Liver (tissue), 9 donors: Measurements from ENCODE around the gene UBAP1L. TPM values are rescaled to one million over a fixed set of nuclear protein-coding genes. Genes with fewer than 3 reads are reported as not detected.

Experiments
- DNase-seq: peaks from one replicate; pipeline ENCODE4 v3.0.0-alpha.2; 2017; ENCODE audit warnings: low spot score
- H3K27ac ChIP-seq, 2 donors: one replicate each; pipeline ENCODE4 v1.7.0; 2013; ENCODE audit warnings: inconsistent platforms in 2 of 2, low read length in 2 of 2, control low read depth in 1 of 2, low read depth in 1 of 2, mild to moderate bottlenecking in 1 of 2
- H3K27me3 ChIP-seq, 4 donors: one replicate each; pipeline versions ENCODE4 v1.6.1 to v1.7.0; 2013; ENCODE audit warnings: low read length in 3 of 4, inconsistent platforms in 1 of 4, mild to moderate bottlenecking in 1 of 4, moderate library complexity in 1 of 4; ENCODE audit not compliant: control insufficient read depth in 4 of 4, insufficient read depth in 4 of 4
- H3K36me3 ChIP-seq, 4 donors: one replicate each; pipeline versions ENCODE4 v1.6.1 to v1.7.0; 2013; ENCODE audit warnings: low read length in 3 of 4, mild to moderate bottlenecking in 3 of 4, low read depth in 1 of 4, moderate library complexity in 1 of 4; ENCODE audit not compliant: control insufficient read depth in 4 of 4, insufficient read depth in 3 of 4
- H3K4me1 ChIP-seq, 4 donors: one replicate each; pipeline versions ENCODE4 v1.6.1 to v1.7.0; 2013; ENCODE audit warnings: low read length in 3 of 4, mild to moderate bottlenecking in 3 of 4, moderate library complexity in 1 of 4; ENCODE audit not compliant: control insufficient read depth in 4 of 4, insufficient read depth in 4 of 4
- H3K4me3 ChIP-seq, 3 donors: one replicate each; pipeline versions ENCODE4 v1.6.1 to v1.7.0; 2013; ENCODE audit warnings: low read length in 3 of 3, control low read depth in 1 of 3, low read depth in 1 of 3, mild to moderate bottlenecking in 1 of 3
- H3K9ac ChIP-seq, 2 donors: one replicate each; pipeline ENCODE4 v1.7.0; 2013; ENCODE audit warnings: low read length in 2 of 2, mild to moderate bottlenecking in 2 of 2, moderate library complexity in 2 of 2, control low read depth in 1 of 2, low read depth in 1 of 2
- H3K9me3 ChIP-seq, 4 donors: one replicate each; pipeline versions ENCODE4 v1.6.1 to v1.7.0; 2013; ENCODE audit warnings: low read length in 3 of 4; ENCODE audit not compliant: control insufficient read depth in 4 of 4
- ATF3 ChIP-seq: IDR thresholded peaks from 2 replicates; pipeline ENCODE4 v1.6.1; 2016; ENCODE audit warnings: antibody characterized with exemption
- EGR1 ChIP-seq, 2 donors: IDR thresholded peaks; 2 replicates each; pipeline ENCODE4 v1.6.1; 2016 to 2018; ENCODE audit warnings: antibody characterized with exemption in 2 of 2, low read depth in 2 of 2
- FOXA1 ChIP-seq: IDR thresholded peaks from 2 replicates; pipeline ENCODE4 v1.6.1; 2016; ENCODE audit warnings: antibody characterized with exemption
- FOXA2 ChIP-seq: IDR thresholded peaks from 2 replicates; pipeline ENCODE4 v1.6.1; 2016; ENCODE audit warnings: antibody characterized with exemption
- GABPA ChIP-seq, 2 donors: IDR thresholded peaks in 1 of 2; conservative IDR thresholded peaks in 1 of 2; 2 replicates each; pipeline ENCODE4 v1.6.1; 2016; ENCODE audit warnings: antibody characterized with exemption in 2 of 2, mild to moderate bottlenecking in 1 of 2, moderate library complexity in 1 of 2
- HNF4A ChIP-seq, 2 donors: conservative IDR thresholded peaks; 2 replicates each; pipeline ENCODE4 v1.6.1; 2016; ENCODE audit warnings: antibody characterized with exemption in 2 of 2, mild to moderate bottlenecking in 2 of 2
- HNF4G ChIP-seq: IDR thresholded peaks from 2 replicates; pipeline ENCODE4 v1.6.1; 2016; ENCODE audit warnings: antibody characterized with exemption
- JUND ChIP-seq, 2 donors: IDR thresholded peaks; 2 replicates each; pipeline ENCODE4 v1.6.1; 2016; ENCODE audit warnings: antibody characterized with exemption in 2 of 2
- NR2F2 ChIP-seq: IDR thresholded peaks from 2 replicates; pipeline ENCODE4 v1.6.1; 2016; ENCODE audit warnings: antibody characterized with exemption
- RAD21 ChIP-seq, 2 donors: IDR thresholded peaks; 2 replicates each; pipeline ENCODE4 v1.6.1; 2016; ENCODE audit warnings: antibody characterized with exemption in 2 of 2, mild to moderate bottlenecking in 2 of 2
- REST ChIP-seq: IDR thresholded peaks from 2 replicates; pipeline ENCODE4 v1.6.1; 2016; ENCODE audit warnings: antibody characterized with exemption, mild to moderate bottlenecking
- RXRA ChIP-seq, 2 donors: IDR thresholded peaks; 2 replicates each; pipeline ENCODE4 v1.6.1; 2017 to 2018; ENCODE audit warnings: antibody characterized with exemption in 2 of 2, mild to moderate bottlenecking in 1 of 2
- SP1 ChIP-seq: IDR thresholded peaks from 2 replicates; pipeline ENCODE4 v1.6.1; 2018; ENCODE audit warnings: antibody characterized with exemption, mild to moderate bottlenecking
- TAF1 ChIP-seq: conservative IDR thresholded peaks from 2 replicates; pipeline ENCODE4 v1.6.1; 2016; ENCODE audit warnings: antibody characterized with exemption, mild to moderate bottlenecking
- YY1 ChIP-seq: IDR thresholded peaks from 2 replicates; pipeline ENCODE4 v1.6.1; 2016; ENCODE audit warnings: antibody characterized with exemption, mild to moderate bottlenecking
- WGBS: extraction: QIAGEN DNeasy Blood & Tissue Kit; methylation state at CpG from one replicate; pipeline ENCODE4 v1.1.7; 2013; 5-methylcytosine and 5-hydroxymethylcytosine counted together
- polyA plus RNA-seq, 2 donors: library from polyadenylated mRNA; stranded (reverse) in 1 of 2; unstranded in 1 of 2; fragments of 200-250 nt in 1 of 2; fragments of >200 nt in 1 of 2; fragmentation: Nextera tagmentation in 1 of 2; extraction: Ambion mirVana in 1 of 2; gene quantifications; one replicate each; pipeline versions ENCODE4 v1.2.1 to v1.2.3, GENCODE V29; 2013 to 2015
- total RNA-seq, 2 donors: library from RNA; depleted of rRNA; stranded (reverse); fragments of >200 nt; gene quantifications; one replicate each; pipeline ENCODE4 v1.2.3, GENCODE V29; 2014
- TF ChIP-seq, protein P1 (sequence below): IDR thresholded peaks from 2 replicates; pipeline ENCODE4 v1.6.1; 2016; ENCODE audit warnings: antibody characterized with exemption
- TF ChIP-seq, protein P2 (sequence below): IDR thresholded peaks from 2 replicates; pipeline ENCODE4 v1.6.1; 2016; ENCODE audit warnings: antibody characterized with exemption
- TF ChIP-seq, protein P3 (sequence below): fragments of 150-350 bp; IDR thresholded peaks from 2 replicates; pipeline ENCODE4 v1.5.1; 2017; ENCODE audit warnings: improper control_type of control experiment, low read depth, low read length; ENCODE audit not compliant: missing input control
- donor health status: healthy.
- donor health status: healthy.
- donor health status: healthy.
- donor health status: healthy.
- donor health status: healthy.

Gene UBAP1L
- total and polyA plus RNA-seq, 4 donors, result 0.57 to 6.9 (median 0.90) TPM

DNA sequence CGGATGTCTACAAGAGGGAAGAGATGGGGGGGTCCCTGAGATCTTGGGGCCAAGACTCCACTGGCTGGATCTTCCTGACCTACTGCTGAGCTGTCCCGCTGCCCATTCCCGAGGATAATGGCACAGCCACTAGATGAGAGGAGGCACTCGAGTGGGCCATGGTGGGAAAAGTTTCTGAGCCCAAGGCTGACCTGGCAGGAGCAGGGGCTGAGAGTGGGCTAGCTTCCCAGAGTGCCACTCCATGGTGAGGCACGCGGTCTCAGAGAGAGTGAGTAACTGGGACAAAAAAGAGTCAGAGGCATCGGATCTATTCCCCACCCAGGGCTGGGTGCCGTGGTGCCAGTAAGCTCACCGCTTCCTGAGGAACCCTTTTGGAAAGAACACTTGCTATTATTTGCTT lies 58.9 kb downstream of the UBAP1L start:
- WGBS, result 90% methylated on average over 9 of the region's 9 CpGs
- TF ChIP-seq SP1 (no peak), ATF3 (no peak), REST (no peak), FOXA2 (no peak), FOXA1 (no peak), HNF4G (no peak), RAD21 (IDR thresholded peaks at IDR 0.05) (no peak), EGR1 (IDR thresholded peaks at IDR 0.05; ENCODE audit: low read depth in 2 of 2) (no peak), YY1 (no peak), NR2F2 (no peak), TAF1 (no peak)
- TF ChIP-seq, protein P1, sequence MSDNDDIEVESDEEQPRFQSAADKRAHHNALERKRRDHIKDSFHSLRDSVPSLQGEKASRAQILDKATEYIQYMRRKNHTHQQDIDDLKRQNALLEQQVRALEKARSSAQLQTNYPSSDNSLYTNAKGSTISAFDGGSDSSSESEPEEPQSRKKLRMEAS, result no peak
- TF ChIP-seq, protein P2, sequence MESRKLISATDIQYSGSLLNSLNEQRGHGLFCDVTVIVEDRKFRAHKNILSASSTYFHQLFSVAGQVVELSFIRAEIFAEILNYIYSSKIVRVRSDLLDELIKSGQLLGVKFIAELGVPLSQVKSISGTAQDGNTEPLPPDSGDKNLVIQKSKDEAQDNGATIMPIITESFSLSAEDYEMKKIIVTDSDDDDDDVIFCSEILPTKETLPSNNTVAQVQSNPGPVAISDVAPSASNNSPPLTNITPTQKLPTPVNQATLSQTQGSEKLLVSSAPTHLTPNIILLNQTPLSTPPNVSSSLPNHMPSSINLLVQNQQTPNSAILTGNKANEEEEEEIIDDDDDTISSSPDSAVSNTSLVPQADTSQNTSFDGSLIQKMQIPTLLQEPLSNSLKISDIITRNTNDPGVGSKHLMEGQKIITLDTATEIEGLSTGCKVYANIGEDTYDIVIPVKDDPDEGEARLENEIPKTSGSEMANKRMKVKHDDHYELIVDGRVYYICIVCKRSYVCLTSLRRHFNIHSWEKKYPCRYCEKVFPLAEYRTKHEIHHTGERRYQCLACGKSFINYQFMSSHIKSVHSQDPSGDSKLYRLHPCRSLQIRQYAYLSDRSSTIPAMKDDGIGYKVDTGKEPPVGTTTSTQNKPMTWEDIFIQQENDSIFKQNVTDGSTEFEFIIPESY, result no peak
- DNase-seq, result no peak
- Histone ChIP-seq H3K4me3 (no peak overlapping the region), H3K27me3 (no peaks in the 10 kb centered on the region), H3K27ac (no peak overlapping the region), H3K9me3 (no peaks in the 10 kb centered on the region), H3K9ac (no peak overlapping the region), H3K4me1 (peaks cover 0 to 11% (median 10%) of the 10 kb centered on the region in 4 donors), H3K36me3 (no peaks in the 10 kb centered on the region)

GRCh38 chr15:65055201-65055870 lies 59.7 kb downstream of the UBAP1L start:
- H3K27me3 ChIP-seq, result no peaks in the 10 kb centered on the region
- TF ChIP-seq NR2F2 (peak; percentile 64), GABPA (IDR thresholded peaks at IDR 0.05 in 1 of 2, conservative IDR thresholded peaks at IDR 0.05 in 1 of 2) (no peak), ATF3 (peak; percentile 52), HNF4A (conservative IDR thresholded peaks at IDR 0.05) (peak; percentile 91 to 94), JUND (IDR thresholded peaks at IDR 0.05) (peak; percentile 78 to 93), FOXA2 (no peak), RXRA (IDR thresholded peaks at IDR 0.05) (peak; percentile 98 to 99), EGR1 (IDR thresholded peaks at IDR 0.05; ENCODE audit: low read depth in 2 of 2) (peak in 1 of 2 donors; percentile 54), RAD21 (IDR thresholded peaks at IDR 0.05) (peak; percentile 44 to 47), FOXA1 (peak; percentile 24), HNF4G (no peak), SP1 (peak; percentile 86), REST (peak; percentile 53), TAF1 (no peak), YY1 (peak; percentile 58)
- TF ChIP-seq, protein P1, result peak; percentile 84
- TF ChIP-seq, protein P3, sequence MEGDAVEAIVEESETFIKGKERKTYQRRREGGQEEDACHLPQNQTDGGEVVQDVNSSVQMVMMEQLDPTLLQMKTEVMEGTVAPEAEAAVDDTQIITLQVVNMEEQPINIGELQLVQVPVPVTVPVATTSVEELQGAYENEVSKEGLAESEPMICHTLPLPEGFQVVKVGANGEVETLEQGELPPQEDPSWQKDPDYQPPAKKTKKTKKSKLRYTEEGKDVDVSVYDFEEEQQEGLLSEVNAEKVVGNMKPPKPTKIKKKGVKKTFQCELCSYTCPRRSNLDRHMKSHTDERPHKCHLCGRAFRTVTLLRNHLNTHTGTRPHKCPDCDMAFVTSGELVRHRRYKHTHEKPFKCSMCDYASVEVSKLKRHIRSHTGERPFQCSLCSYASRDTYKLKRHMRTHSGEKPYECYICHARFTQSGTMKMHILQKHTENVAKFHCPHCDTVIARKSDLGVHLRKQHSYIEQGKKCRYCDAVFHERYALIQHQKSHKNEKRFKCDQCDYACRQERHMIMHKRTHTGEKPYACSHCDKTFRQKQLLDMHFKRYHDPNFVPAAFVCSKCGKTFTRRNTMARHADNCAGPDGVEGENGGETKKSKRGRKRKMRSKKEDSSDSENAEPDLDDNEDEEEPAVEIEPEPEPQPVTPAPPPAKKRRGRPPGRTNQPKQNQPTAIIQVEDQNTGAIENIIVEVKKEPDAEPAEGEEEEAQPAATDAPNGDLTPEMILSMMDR, result no peak
- H3K27ac ChIP-seq, result no peak overlapping the region
- H3K9ac ChIP-seq, result peak overlapping the region in 1 of 2 donors; percentile 8
- WGBS, result 26% methylated on average over 6 of the region's 6 CpGs
- no peak for DNase-seq
- no peaks in the 10 kb centered on the region for H3K9me3 ChIP-seq
- peaks cover 0 to 11% (median 10%) of the 10 kb centered on the region in 4 donors for H3K4me1 ChIP-seq
- H3K4me3 ChIP-seq, result no peak overlapping the region
- no peaks in the 10 kb centered on the region for H3K36me3 ChIP-seq
